HG03175 (cell line): ENCODE results near the gene ANKRD31.

Experiments
- ATAC-seq: cut with Tn5 transposase; IDR thresholded peaks from one replicate; pipeline ENCODE4 v1.9.1; 2021; ENCODE audit warnings: mild to moderate bottlenecking, moderate library complexity; ENCODE audit not compliant: unreplicated experiment

The ANKRD31 gene

GRCh38 chr5:75062925-75063531 is 173.7 kb downstream of the ANKRD31 start:
- no peak for ATAC-seq

DNA sequence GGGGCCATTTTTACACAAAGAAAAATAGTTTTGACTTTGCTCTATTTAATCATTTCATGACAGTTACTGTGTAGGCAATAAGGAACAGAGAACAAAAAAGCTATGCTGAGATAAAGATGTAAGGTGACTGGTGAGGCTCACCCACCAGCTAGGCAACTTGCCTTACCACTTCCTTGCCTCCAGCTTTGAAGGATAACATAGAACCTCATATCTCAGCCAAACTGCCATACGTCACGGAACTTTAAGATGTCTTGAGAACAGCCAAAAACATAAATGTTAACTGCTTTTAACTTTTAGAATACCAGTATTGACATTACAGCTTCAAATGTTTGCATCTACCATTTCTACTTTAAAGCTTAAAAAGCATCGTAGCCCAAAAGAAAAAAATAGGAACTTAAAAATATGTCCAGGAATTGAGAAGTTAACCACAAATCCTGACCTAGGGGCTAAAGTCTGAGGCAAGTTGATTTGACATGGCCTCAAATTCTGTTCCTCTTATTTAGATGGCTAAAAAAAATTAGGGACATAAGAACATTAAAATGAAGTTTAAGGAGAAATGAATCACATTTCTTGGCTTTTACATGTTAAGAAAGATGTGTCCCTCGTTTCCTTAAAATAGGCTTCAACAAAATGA is 176.6 kb downstream of the ANKRD31 start:
- no peak for ATAC-seq

- ATAC-seq: no peak
Observed at GRCh38 chr5:75058986-75059535, 177.6 kb downstream of the ANKRD31 start.

- no peak for ATAC-seq
Observed at GRCh38 chr5:75057561-75057960, 179.1 kb downstream of the ANKRD31 start.

GRCh38 chr5:75055727-75056144 is 180.9 kb downstream of the ANKRD31 start:
- no peak for ATAC-seq

- no peak for ATAC-seq
Observed at GRCh38 chr5:75054134-75054930, 182.3 kb downstream of the ANKRD31 start.

- ATAC-seq: no peak
Observed at GRCh38 chr5:75053304-75054133, 183.2 kb downstream of the ANKRD31 start.

DNA sequence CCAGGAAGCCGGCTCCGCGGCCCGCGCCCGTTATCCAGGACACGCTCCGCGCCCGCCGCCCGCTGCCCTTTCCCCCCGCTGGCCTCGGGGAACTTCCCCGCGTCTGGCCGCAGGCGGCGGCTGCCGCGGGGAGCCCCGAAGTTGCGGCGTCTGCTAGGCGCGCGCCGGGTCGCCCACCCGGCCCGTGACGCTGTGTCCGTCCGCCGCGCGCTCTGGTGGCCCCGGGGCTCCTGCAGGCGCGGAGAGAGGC is 183.7 kb downstream of the ANKRD31 start:
- ATAC-seq: no peak

DNA sequence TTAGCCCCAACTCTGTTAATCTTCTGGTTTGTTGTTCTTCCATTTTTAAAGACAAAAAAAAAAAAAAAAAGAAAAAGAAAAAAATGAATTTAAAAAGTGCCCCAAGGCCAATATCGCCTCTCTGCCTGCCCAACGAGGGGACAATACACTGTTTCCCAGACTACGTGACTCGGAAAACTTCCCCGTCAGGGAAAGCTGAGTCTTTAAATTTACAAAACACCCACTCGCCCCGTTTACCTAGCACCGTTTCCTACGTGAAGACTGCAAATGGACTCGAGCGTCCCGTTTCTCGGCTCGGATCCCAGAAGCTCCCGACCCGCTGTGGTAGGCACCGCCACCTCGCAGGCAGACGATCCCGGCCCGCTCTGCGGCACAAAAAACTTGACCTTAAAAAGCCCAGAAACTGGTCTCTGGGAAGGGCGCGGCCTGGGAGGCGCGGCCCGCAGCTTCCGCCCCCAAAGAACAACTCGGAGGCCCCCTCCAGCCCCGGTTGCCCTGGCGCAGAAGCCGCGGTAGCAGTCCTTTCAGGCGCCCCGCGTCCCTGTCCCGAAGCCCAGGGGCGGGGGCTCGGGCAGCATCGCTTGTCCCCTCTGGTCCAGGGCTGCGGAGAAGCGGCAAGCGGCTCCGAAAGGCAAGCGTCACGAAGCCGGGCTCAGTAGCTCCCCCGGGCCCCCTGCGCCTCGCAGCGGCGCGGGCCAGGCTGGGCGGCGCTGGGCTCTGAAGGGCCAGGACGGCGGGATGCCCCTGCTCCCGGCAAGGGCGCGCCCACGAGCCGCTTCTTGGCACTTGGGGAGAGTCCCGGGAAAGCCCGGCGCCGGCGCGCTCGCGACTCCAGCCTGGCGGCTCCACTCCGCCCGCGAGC is 184.3 kb downstream of the ANKRD31 start, which contains the start of gene GCNT4:
GCNT4 (minus strand) TSS at position 367 of the 862 bp plus-strand sequence. CDS start 22,521 bp downstream, outside the sequence.
- no peak for ATAC-seq

- ATAC-seq: no peak
Observed at GRCh38 chr5:75051217-75051751, 185.4 kb downstream of the ANKRD31 start.

GRCh38 chr5:75050415-75050814 is 186.3 kb downstream of the ANKRD31 start:
- no peak for ATAC-seq

GRCh38 chr5:75049456-75050351 is 187.0 kb downstream of the ANKRD31 start:
- no peak for ATAC-seq

DNA sequence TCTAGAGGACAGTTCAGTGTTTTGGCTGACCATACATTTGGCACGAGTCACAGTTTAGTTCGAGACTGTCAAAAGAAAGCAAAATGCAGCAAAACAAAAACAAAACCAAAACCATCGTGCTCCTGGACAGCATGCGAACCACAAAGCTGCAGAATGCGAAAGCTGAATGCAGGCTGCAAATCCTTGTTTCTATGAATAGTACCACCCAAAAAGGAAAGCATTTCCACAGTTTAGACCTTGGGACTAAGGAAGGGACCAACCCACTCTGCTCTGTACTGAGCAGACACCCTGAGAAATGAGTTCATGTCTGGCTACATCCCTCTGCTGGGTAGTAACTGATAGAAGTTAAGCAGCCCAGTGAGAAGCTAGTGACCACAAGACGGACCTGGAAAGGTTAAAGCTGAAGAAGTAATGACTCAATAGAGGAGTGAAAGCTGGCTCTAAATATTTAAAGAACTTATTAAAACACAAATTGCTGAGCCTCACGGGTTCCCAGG is 188.2 kb downstream of the ANKRD31 start:
- ATAC-seq: peak; percentile 44

DNA sequence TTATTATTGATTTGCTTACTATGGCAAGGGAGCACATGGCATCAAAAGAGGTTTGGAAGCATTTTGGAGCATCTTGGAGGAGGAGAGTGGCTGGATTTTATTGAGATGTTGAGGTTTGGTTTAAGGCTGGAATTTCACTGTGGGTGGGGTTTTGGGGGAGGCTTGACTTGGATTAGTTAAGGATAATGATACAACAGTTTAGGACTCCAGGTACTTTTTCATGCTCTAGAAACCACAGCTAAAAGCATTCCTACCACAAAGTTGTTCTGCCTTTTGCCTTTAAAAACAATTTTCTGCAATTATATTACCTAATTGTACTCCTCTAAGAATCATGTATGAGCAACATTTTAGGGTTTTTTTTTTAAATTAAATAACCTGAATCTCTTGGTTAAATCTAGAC is 189.3 kb downstream of the ANKRD31 start:
- no peak for ATAC-seq

GRCh38 chr5:75046366-75047142 is 190.1 kb downstream of the ANKRD31 start:
- ATAC-seq: no peak

DNA sequence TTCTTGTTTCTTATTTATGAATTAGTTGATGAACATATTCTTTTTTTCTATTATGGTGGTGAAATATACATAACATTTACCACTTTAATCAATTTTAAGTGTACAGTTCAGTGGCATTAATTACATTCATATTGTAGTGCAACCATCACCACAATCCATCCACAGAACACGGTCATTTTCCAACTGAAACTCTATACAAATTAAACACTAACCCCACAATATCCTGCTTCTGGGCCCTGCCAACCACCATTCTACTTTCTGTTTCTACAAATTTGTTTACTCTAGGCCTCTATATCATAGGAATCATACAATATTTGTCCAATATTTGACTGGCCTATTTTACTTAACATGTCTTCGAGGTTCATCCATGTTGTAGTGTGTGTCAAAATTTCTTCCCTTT is 191.6 kb downstream of the ANKRD31 start:
- ATAC-seq: no peak

- ATAC-seq: no peak
Observed at GRCh38 chr5:75044406-75044805, 192.3 kb downstream of the ANKRD31 start.
